ENCODE measurements around the gene TMEM72.

Gene TMEM72

GRCh38 chr10:44981172-44982113, 70.3 kb downstream of the TMEM72 start:
- Histone ChIP-seq H3K9me3 (ENCODE audit: severe bottlenecking) (no peaks in the 10 kb centered on the region), H3K27me3 (ENCODE audit: insufficient read depth, poor library complexity, severe bottlenecking) (no peaks in the 10 kb centered on the region), H3K36me3 (ENCODE audit: low read depth) (no peaks in the 10 kb centered on the region), H3K4me1 (ENCODE audit: insufficient read depth, poor library complexity, severe bottlenecking) (peaks cover 43% of the 10 kb centered on the region), H3K4me3 (ENCODE audit: severe bottlenecking) (no peak overlapping the region), H3K27ac (ENCODE audit: poor library complexity, severe bottlenecking) (peak overlapping the region; percentile 91)
- TF ChIP-seq CTCF (IDR thresholded peaks at IDR 0.05; ENCODE audit: poor library complexity, severe bottlenecking) = no peak
- ATAC-seq (ENCODE audit: low read depth) = peak; percentile 93
- DNase-seq (ENCODE audit: low spot score) = no peak

DNA sequence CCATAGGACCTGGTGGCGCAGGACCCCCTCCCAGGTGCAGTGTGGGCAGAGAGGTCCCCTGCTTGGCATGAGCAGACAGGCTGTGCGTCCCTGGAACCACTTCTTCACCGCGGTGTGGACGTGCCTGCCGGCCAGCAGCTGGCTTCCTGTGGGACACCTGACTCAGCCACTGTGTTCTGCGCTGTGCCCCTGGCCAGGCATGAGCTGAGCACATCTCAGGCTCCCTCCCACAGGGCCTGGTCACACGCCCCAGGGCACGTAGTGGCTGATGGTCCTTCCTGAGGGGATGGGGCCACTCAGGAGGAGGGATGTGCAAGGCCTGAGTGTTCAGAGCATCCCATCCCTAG, 71.0 kb downstream of the TMEM72 start:
- Histone ChIP-seq H3K27me3 (ENCODE audit: insufficient read depth, poor library complexity, severe bottlenecking) (no peaks in the 10 kb centered on the region), H3K4me1 (ENCODE audit: insufficient read depth, poor library complexity, severe bottlenecking) (peaks cover 43% of the 10 kb centered on the region), H3K4me3 (ENCODE audit: severe bottlenecking) (no peak overlapping the region), H3K9me3 (ENCODE audit: severe bottlenecking) (no peaks in the 10 kb centered on the region), H3K27ac (ENCODE audit: poor library complexity, severe bottlenecking) (peak overlapping the region; percentile 91), H3K36me3 (ENCODE audit: low read depth) (no peaks in the 10 kb centered on the region)
- ATAC-seq (ENCODE audit: low read depth) (no peak), DNase-seq (ENCODE audit: low spot score) (no peak)
- no peak for TF ChIP-seq CTCF (IDR thresholded peaks at IDR 0.05; ENCODE audit: poor library complexity, severe bottlenecking)

- Histone ChIP-seq H3K27me3 (ENCODE audit: insufficient read depth, poor library complexity, severe bottlenecking) (no peaks in the 10 kb centered on the region), H3K4me1 (ENCODE audit: insufficient read depth, poor library complexity, severe bottlenecking) (peaks cover 43% of the 10 kb centered on the region), H3K36me3 (ENCODE audit: low read depth) (no peaks in the 10 kb centered on the region), H3K27ac (ENCODE audit: poor library complexity, severe bottlenecking) (peak overlapping the region; percentile 91), H3K9me3 (ENCODE audit: severe bottlenecking) (no peaks in the 10 kb centered on the region), H3K4me3 (ENCODE audit: severe bottlenecking) (no peak overlapping the region)
- TF ChIP-seq CTCF (IDR thresholded peaks at IDR 0.05; ENCODE audit: poor library complexity, severe bottlenecking) = no peak
- DNase-seq (ENCODE audit: low spot score) (no peak), ATAC-seq (ENCODE audit: low read depth) (no peak)
Measured at GRCh38 chr10:44982496-44982895, 71.4 kb downstream of the TMEM72 start.

DNA sequence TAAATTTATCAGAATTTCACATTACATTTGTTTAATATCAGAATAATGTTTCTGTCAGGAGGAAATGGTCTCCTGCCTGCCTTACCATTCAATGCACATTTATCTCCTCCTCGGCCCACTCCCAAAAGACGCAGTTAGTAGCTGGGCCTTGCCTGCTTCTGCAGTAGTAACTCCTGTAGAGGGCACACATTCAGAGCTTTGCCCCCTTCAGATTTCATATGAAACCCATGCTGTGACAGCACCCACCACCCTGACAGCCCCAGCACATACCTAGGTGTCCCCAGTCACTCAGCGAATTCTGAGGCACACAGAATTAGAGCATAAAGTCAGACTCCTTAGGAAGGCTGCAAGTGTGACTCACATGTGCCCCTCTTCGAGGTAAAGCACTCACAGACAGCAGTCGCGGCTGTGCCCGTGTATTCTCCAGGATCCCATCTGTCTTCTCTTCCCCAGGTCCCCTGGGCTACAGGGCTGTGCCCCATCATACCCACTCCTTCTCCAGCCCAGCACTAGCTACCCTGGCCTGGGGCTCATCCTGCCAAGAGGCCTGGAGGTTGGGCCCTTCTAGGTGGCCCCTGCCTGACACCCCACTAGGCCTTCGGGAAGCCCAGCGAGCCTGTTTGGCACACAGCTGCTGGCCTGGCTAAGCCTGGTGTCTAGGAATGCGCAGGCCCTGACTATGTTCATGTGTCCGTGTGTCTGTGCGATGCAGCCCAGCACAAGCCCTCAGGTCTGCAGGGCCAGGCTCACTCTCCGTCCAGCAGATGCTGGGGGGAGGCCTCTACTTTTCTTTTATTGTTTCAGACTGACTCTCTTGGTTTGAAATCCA, 72.1 kb downstream of the TMEM72 start:
- no peaks in the 10 kb centered on the region for H3K27me3 ChIP-seq (ENCODE audit: insufficient read depth, poor library complexity, severe bottlenecking)
- no peaks in the 10 kb centered on the region for H3K9me3 ChIP-seq (ENCODE audit: severe bottlenecking)
- H3K36me3 ChIP-seq (ENCODE audit: low read depth) = no peaks in the 10 kb centered on the region
- DNase-seq (ENCODE audit: low spot score) = no peak
- no peak for TF ChIP-seq CTCF (IDR thresholded peaks at IDR 0.05; ENCODE audit: poor library complexity, severe bottlenecking)
- no peak overlapping the region for H3K4me3 ChIP-seq (ENCODE audit: severe bottlenecking)
- ATAC-seq (ENCODE audit: low read depth) = no peak
- H3K4me1 ChIP-seq (ENCODE audit: insufficient read depth, poor library complexity, severe bottlenecking) = peaks cover 41% of the 10 kb centered on the region
- H3K27ac ChIP-seq (ENCODE audit: poor library complexity, severe bottlenecking) = no peak overlapping the region
